DOHH2 (cell line): ENCODE measurements around the gene F12.

Experiments
- H3F3A ChIP-seq: fragments of 200-600 bp; sonication (generic), shearing (Covaris generic); 2 replicates; pipeline ENCODE4 v1.6.0; 2016; ENCODE audit warnings: antibody characterized with exemption, mild to moderate bottlenecking; ENCODE audit not compliant: control insufficient read depth, insufficient read depth
- H3K27ac ChIP-seq: fragments of 200-600 bp; sonication (generic); 2 replicates; pipeline ENCODE4 v1.5.1; 2014; ENCODE audit warnings: low read depth, mild to moderate bottlenecking, low read length, moderate library complexity
- H3K27me3 ChIP-seq: fragments of 200-600 bp; sonication (generic); 2 replicates; pipeline ENCODE4 v1.6.1; 2014; ENCODE audit warnings: mild to moderate bottlenecking, low read length, mixed read lengths; ENCODE audit not compliant: control insufficient read depth
- H3K36me3 ChIP-seq: fragments of 200-600 bp; sonication (generic); 2 replicates; pipeline ENCODE4 v1.6.1; 2014; ENCODE audit warnings: mild to moderate bottlenecking, low read length, moderate library complexity, mixed read lengths; ENCODE audit not compliant: control insufficient read depth
- H3K4me1 ChIP-seq: fragments of 200-600 bp; sonication (generic); 2 replicates; pipeline ENCODE4 v1.6.1; 2014; ENCODE audit warnings: mild to moderate bottlenecking, low read length, mixed read lengths; ENCODE audit not compliant: control insufficient read depth
- H3K4me2 ChIP-seq: fragments of 200-600 bp; sonication (generic); 2 replicates; pipeline ENCODE4 v1.6.0; 2014; ENCODE audit warnings: mild to moderate bottlenecking, low read length, moderate library complexity
- H3K4me3 ChIP-seq: fragments of 200-600 bp; sonication (generic); 2 replicates; pipeline ENCODE4 v1.5.1; 2014; ENCODE audit warnings: mild to moderate bottlenecking, low read length, mixed read lengths
- H3K79me2 ChIP-seq: fragments of 200-600 bp; sonication (generic); 2 replicates; pipeline ENCODE4 v1.6.1; 2014; ENCODE audit warnings: mild to moderate bottlenecking, low read length, mixed read lengths; ENCODE audit not compliant: control insufficient read depth
- H3K9me2 ChIP-seq: fragments of 200-600 bp; sonication (generic); replicated peaks from 2 replicates; pipeline ENCODE4 v1.6.1; 2014; ENCODE audit warnings: mild to moderate bottlenecking, low read length, mixed read lengths; ENCODE audit not compliant: control insufficient read depth
- H3K9me3 ChIP-seq: fragments of 200-600 bp; sonication (generic); 2 replicates; pipeline ENCODE4 v1.6.1; 2014; ENCODE audit warnings: antibody characterized with exemption, low read length, mixed read lengths; ENCODE audit not compliant: control insufficient read depth, insufficient read depth
- H4K20me1 ChIP-seq: fragments of 200-600 bp; sonication (generic); 2 replicates; pipeline ENCODE4 v1.6.0; 2014; ENCODE audit warnings: low read depth, mild to moderate bottlenecking, antibody characterized with exemption, low read length, moderate library complexity; ENCODE audit not compliant: control insufficient read depth, insufficient read depth
- EZH2phosphoT487 ChIP-seq: fragments of 200-600 bp; sonication (generic); IDR thresholded peaks from 2 replicates; pipeline ENCODE4 v1.6.1; 2017; ENCODE audit warnings: borderline replicate concordance, mild to moderate bottlenecking, antibody characterized with exemption, low read length, moderate library complexity, mixed read lengths
- TF ChIP-seq, protein P1 (sequence below): fragments of 200-600 bp; sonication (generic); IDR thresholded peaks from one replicate; pipeline ENCODE4 v1.5.1; 2014; ENCODE audit warnings: antibody characterized with exemption, mild to moderate bottlenecking, low read depth, low read length; ENCODE audit not compliant: poor library complexity, severe bottlenecking

Gene F12

DNA sequence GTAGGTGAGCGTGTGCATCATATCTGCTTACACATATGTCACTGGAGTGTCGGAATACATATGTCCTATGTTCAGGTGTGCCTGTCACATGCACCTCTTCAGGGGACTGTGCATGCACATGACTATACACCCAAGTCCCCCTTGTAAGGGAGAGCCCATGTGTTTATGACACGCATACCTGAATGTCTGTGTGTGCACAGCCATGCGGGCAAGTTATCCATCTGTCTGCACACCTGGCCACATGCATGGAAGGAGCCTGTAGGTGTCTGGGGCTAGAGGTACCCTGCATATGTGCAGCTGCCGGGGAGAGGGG is 52.3 kb downstream of the F12 start:
- Histone ChIP-seq H3K4me3 (peak overlapping the region; percentile 91), H3K9me2 (no peaks in the 10 kb centered on the region), H3K4me1 (peaks cover 62% of the 10 kb centered on the region)

DNA sequence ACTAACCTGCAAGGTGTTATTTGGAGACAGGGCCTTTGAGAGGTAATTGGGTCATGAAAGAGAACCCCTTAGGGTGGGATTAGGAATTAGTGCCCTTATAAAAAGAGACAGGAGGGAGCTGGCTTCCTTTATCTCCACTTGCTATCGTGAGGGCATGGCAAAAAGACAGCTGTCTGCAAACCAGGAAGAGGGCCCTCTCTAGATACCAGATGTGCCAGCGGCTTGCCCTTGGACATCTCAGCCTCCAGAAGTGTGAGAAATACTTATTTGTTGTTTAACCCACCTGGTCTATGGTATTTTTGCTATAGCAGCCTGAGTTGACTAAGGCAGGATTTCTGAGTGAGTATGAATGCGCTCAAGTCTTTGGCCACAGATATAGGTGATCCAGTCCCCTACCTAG is 52.6 kb downstream of the F12 start:
- no peak for TF ChIP-seq EZH2phosphoT487
- TF ChIP-seq, protein P1, sequence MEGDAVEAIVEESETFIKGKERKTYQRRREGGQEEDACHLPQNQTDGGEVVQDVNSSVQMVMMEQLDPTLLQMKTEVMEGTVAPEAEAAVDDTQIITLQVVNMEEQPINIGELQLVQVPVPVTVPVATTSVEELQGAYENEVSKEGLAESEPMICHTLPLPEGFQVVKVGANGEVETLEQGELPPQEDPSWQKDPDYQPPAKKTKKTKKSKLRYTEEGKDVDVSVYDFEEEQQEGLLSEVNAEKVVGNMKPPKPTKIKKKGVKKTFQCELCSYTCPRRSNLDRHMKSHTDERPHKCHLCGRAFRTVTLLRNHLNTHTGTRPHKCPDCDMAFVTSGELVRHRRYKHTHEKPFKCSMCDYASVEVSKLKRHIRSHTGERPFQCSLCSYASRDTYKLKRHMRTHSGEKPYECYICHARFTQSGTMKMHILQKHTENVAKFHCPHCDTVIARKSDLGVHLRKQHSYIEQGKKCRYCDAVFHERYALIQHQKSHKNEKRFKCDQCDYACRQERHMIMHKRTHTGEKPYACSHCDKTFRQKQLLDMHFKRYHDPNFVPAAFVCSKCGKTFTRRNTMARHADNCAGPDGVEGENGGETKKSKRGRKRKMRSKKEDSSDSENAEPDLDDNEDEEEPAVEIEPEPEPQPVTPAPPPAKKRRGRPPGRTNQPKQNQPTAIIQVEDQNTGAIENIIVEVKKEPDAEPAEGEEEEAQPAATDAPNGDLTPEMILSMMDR: no peak
- Histone ChIP-seq H3K27ac (no peak overlapping the region), H3K4me2 (peak overlapping the region; percentile 90)

More for the DNA sequence above, 52.3 kb downstream of the F12 start:
- H3K27me3 ChIP-seq: no peaks in the 10 kb centered on the region
- H3K27ac ChIP-seq: peak overlapping the region; percentile 65
- TF ChIP-seq, protein P1: no peak
- TF ChIP-seq EZH2phosphoT487: no peak
- H3F3A ChIP-seq: peaks cover 6% of the 10 kb centered on the region
- H3K9me3 ChIP-seq: peaks cover 4% of the 10 kb centered on the region; the same call in 1 of the 2 replicates
- peaks cover 13% of the 10 kb centered on the region for H3K79me2 ChIP-seq
- no peaks in the 10 kb centered on the region for H3K36me3 ChIP-seq
- H4K20me1 ChIP-seq: no peaks in the 10 kb centered on the region
- peak overlapping the region; percentile 90 for H3K4me2 ChIP-seq

DNA sequence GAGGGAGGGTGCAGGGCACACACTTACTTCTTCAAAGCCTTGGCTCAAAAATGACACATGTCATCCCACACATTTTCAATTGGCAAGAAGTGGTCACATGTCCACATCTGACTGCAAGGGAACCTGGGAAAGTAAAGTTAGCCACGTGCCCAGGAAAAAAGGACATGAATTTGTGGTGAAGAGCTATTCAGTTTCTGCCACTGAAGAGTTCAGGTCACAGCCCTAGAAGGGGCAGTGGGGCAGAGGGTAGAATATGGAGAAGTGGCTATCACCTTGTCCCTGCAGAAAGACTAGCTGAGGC is 53.5 kb downstream of the F12 start:
- no peak overlapping the region for H3K4me2 ChIP-seq

More for the DNA sequence above, 52.6 kb downstream of the F12 start:
- Histone ChIP-seq H3K36me3 (no peaks in the 10 kb centered on the region), H3K79me2 (peaks cover 13% of the 10 kb centered on the region), H3K9me3 (peaks cover 4% of the 10 kb centered on the region; the same call in 1 of the 2 replicates), H3K27me3 (no peaks in the 10 kb centered on the region), H3F3A (peaks cover 4% of the 10 kb centered on the region; the same call in 1 of the 2 replicates), H3K9me2 (no peaks in the 10 kb centered on the region), H3K4me3 (peak overlapping the region; percentile 91), H3K4me1 (peaks cover 61% of the 10 kb centered on the region), H4K20me1 (no peaks in the 10 kb centered on the region)

More for the DNA sequence above, 53.5 kb downstream of the F12 start:
- Histone ChIP-seq H3K9me3 (peaks cover 4% of the 10 kb centered on the region; the same call in 1 of the 2 replicates), H3K27me3 (no peaks in the 10 kb centered on the region), H3K9me2 (no peaks in the 10 kb centered on the region), H3K36me3 (0 out of 2 replicates have a peak, but pooled peaks cover 4% of the 10 kb centered on the region), H4K20me1 (no peaks in the 10 kb centered on the region), H3K79me2 (peaks cover 20% of the 10 kb centered on the region), H3K27ac (no peak overlapping the region), H3K4me3 (no peak overlapping the region), H3F3A (0 out of 2 replicates have a peak, but pooled peaks cover 2% of the 10 kb centered on the region), H3K4me1 (peaks cover 51% of the 10 kb centered on the region)
- TF ChIP-seq, protein P1: no peak
- no peak for TF ChIP-seq EZH2phosphoT487
